GM12865 (cell line): ENCODE results near the gene GRIPAP1.
A peak's percentile ranks its signal among the peaks of the same experiment; 100 is the strongest.

Experiments
- DNase-seq: peaks from one replicate; pipeline ENCODE4 v3.0.0; 2010; ENCODE audit warnings: low read depth
- H3K4me3 ChIP-seq: 2 replicates; pipeline ENCODE4 v1.5.1; 2011; ENCODE audit warnings: mild to moderate bottlenecking, low read depth, low read length, control low read depth
- CTCF ChIP-seq: IDR thresholded peaks from 2 replicates; pipeline ENCODE4 v1.5.1; 2011; ENCODE audit warnings: low read length, control low read depth, low read depth, inconsistent platforms; ENCODE audit not compliant: insufficient read depth; ENCODE audit errors: missing control alignments

GRIPAP1 gene

DNA sequence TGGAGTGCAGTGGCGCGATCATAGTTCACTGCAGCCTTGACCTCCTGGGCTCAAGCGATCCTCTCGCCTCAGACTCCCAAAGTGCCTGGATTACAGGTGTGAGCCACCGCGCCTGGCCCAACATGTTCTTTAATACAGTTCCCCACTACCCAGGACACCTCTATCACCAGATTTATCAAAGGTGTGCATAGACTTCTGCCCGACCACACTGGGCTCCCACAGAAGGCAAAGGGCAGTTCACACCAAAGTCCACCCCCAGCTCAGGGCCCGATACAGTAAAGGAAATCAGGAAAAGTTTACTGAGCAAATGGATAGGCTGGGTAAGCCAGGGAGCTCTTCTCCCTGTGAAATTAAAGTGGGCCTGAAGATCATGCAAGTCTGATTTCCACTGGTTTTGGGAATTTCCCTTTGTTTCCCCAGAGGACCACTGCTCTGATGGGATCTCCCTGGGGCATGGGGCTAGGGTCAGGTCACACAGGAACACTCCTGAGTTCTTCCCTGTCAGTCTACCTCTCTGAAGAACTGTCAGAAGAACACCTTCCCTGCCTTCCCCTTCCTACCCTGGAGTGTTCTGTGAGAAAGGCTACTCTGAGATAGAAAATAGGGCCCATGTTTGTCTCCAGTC lies 65.5 kb downstream of the GRIPAP1 start:
- peak overlapping the region; percentile 26; the same call in 1 of the 2 replicates for H3K4me3 ChIP-seq
- no peak for TF ChIP-seq CTCF
- DNase-seq = no peak

- no peak for DNase-seq
- H3K4me3 ChIP-seq = no peak overlapping the region
- TF ChIP-seq CTCF = no peak
Measured at GRCh38 chrX:48935301-48935670, 66.8 kb downstream of the GRIPAP1 start.

DNA sequence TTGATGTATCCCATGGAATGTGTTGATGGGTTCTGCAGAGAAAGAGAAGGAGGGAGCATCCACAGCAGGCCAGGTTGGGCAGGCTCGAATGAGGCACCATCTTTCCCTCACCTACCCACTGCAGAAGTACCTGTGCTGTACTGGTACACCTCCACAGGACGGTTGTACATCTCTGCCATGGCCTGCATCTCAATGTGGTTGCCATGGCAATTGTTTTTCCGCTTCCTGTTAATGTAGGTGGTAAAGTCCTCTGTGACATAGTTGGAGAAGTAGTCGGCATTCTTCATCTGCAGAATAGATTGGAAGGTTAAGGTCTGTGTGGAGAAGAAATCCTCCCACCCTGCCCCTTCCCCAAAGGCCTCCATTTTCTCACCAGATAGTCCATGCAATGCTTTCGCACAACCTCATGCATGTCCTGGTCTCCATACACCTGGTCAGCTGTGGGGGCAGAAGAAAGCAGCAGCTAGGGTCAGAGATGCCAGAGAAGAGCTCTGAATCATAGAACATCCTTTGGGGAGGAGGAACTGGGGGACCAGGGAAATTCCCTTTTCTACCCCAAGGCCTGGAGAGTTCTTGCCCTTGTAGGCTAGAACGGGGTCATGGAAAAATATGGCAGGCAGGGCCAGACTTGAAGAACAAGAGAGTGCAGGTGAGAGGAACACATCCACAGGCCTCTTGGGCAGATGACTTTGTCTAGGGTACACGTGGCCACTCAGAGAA lies 67.3 kb downstream of the GRIPAP1 start:
- H3K4me3 ChIP-seq = no peak overlapping the region
- no peak for DNase-seq
- TF ChIP-seq CTCF = no peak

- peak overlapping the region; percentile 16 for H3K4me3 ChIP-seq
- peak; percentile 65 for DNase-seq
- no peak for TF ChIP-seq CTCF
Measured at GRCh38 chrX:48933757-48934156, 68.3 kb downstream of the GRIPAP1 start.

DNA sequence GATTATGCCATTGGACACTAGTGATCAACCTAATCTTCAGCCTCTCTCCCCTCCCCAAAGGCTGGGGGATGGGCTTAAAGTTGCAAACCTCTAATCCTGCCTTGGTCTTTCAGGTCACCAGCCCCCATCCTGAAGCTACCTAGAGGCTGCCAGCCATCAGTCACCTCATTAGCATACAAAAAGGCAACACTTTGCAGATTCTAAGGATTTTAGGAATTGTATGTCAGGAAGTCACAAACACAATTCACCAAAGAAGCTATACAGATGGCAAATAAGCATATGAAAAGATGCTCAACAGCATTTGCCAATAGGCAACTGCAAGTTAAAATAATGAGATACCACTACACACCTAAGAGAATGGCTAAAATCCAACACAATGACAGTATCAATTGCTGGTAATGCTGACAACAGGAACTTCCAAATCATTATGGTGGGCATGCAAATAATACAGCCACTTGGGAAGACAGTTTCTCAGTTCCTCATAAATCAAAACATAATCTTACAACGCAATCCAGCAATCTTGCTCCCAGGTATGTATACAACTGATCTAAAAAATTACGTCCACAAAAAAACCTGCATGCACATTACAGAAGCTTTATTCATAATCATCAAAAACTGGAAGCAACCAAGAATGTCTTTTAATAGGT lies 74.2 kb downstream of the GRIPAP1 start:
- no peak overlapping the region for H3K4me3 ChIP-seq
- DNase-seq = no peak
- no peak for TF ChIP-seq CTCF

GRCh38 chrX:48927123-48927522 lies 74.9 kb downstream of the GRIPAP1 start:
- no peak for DNase-seq
- no peak for TF ChIP-seq CTCF

DNA sequence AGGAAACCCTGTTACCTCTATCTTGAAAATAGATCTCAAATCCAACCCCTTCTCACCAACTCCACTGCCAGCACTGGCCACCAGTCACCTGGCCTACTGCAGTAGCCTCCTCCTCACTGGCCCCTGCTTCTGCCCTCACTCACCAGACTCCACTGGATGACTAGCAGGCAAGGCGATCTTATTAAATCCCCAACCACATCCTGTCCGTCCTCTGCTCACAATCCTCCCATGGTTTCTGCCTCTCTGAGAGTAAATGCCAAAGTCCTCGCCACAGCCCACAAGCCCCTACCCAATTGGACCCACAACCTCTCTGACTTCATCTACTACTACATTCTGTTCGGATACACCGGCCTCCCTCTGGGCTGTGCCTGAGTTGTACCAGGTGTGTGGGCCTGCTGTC lies 77.8 kb downstream of the GRIPAP1 start:
- no peak for DNase-seq
- no peak for TF ChIP-seq CTCF
- H3K4me3 ChIP-seq = no peak overlapping the region

More at GRCh38 chrX:48927123-48927522, 74.9 kb downstream of the GRIPAP1 start:
- no peak overlapping the region for H3K4me3 ChIP-seq
